Measurements from ENCODE around the gene SERPINB7.

DNA sequence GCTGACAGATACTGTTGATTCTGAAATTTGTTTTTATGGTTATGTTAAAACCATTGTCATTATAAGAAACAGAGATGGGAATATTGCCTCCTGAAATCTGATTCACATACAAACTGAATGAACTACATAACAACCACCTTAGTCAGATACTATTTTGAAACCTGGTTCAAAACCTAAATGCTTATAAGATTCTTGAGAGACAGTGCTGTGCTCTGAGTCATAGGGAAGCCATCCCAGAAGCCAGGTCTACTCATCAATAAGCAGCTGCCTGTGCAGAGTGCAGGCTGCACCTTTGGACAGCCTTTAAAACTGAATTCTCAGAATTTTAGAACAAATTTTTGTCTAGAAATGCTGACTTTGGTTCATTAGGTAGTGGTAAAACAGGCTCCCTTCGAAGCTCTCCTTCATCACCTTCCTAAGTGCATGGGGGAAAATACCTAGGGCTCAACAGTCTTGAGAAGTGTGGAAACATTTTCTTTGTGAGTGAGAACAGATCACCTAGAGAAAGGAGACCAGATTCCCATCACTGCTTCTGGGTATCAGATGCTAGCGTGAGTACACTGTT lies at the start of gene SERPINB7:
- TF ChIP-seq POLR2A (IDR thresholded peaks at IDR 0.05; ENCODE audit: low read length): no peak
- TF ChIP-seq GATA1 (IDR thresholded peaks at IDR 0.05; ENCODE audit: low read depth, low read length): no peak
